NCI-H226 (cell line): ENCODE measurements around the gene PSD4.
"Not testable (repeated sequence)": the region's sequence is repeated elsewhere in the genome, so short reads cannot be mapped to it uniquely, and the experiment has no call there.

Experiments used
- DNase-seq: peaks from one replicate; pipeline ENCODE4 v3.0.0-alpha.2; 2015

Gene PSD4

DNA sequence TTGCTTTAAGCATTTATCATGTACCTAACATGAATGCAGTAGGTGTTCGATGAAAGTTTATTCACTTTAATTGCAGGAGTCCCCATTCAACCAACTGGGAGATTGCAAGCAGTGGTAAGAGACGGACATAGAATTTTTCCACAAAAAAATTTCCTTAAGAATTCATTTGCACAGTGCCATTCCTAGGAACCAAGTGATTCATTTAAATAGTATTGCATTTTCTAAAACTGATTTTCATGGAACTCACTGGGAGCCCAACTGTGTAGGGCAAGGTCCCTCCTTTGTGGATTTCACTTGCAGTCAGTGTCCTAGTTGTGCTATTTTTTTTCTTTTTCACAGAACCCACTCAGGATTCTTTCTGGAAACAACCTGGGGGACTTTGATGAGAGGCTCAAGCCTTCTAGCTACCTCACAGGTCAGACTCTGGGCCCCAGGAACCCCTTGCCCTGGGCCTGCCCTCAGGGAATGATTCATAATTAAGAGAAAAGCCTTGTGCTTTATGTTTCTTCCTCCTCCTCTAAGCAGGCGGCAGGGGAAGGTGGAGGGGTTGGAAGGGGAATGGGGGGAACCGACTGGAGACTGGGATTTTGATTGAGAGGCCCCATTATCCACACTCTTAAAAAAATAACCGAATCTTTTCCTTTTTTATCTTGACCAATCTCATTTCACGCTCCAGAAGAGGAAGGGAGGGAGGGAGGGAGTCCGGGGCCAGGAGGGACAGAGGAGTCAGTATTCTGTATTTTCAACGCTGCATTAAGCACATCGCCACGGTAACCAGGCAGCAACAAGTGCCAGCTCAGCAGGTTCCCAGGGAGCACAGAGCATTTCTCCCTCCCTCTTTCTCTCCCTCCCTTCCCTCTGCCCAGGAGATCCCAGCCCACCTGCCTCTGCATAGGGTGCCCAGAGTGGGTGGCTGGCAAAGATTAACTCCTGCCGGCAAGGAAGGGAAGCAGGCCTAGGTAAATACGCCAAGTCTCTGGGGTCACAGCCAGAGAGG, 51.8 kb downstream of the PSD4 start:
- DNase-seq, result peak; percentile 80

DNA sequence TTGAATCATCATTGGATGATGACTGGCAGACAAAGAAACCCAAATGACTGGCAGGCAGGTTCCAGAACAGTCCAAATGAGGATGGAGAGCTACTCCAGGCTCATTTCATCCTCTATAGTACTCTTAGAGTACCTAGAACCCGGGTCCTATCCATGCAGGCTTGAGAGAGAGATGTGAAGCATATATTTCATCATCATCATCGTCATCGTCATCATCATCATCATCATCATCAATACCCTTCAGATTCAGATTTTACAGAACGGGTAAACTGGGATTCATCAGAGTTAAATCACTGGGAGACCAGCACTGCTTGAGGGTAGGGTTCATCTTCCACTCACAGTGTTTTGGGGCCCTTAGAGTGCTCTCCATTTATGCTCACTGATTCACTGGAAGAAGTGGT, 52.7 kb downstream of the PSD4 start:
- no peak for DNase-seq

DNA sequence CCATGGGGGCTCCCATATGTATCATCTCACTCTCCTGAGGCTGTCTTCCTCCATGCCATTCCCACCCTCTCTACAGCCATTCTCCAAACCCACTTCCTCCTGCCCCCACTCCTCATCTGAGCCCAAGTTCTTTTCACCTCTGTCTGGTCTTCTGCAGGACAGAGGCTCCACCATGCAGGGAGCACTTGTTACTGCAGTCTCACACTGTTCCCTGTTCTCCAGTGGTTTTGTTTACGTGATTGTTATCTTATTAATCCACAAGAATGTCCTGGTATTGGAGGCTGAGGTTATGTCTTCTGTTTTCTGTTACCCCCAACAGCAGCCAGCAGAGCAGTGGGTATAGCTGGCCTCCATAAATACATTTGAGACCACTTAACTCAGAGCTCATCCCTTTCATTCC, 53.5 kb downstream of the PSD4 start:
- DNase-seq, result no peak

DNA sequence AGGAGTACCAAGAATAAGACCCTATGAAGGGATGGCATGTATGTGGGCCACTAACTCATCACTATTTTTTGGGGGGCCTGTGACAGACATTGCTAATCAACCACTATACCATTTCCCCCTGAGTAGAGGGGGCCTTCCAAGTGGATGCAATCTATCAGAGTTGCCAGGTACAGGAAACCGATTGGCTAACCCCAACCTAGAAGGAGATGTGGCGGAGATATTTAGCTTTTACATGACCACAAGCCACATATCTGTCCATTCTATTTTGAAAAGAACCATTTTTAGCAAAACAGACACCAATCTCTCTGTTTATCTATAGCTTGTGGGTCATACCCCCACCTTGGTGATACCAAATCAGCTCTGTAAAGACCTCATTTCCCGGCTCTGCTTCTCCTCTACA, 53.9 kb downstream of the PSD4 start:
- DNase-seq, result no peak

DNA sequence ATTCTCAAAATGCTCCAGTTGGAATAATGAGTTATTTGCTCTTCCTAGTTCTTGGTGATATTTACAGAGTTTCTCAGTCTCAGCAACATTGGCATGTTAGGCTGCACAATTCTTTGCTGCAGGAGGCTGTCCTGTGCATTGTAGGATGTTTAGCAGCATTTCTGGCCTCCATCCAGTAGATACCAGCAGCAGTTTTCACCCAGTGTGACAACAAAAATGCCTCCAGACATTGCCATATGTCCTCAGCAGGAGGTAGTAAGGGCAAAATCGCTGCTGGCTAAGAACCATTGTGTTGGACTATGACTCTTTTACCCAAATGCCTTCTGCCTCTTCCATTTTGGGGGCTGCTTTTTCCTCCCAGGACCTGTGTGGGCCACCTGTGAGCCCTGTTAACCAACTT, 54.6 kb downstream of the PSD4 start:
- no peak for DNase-seq

DNA sequence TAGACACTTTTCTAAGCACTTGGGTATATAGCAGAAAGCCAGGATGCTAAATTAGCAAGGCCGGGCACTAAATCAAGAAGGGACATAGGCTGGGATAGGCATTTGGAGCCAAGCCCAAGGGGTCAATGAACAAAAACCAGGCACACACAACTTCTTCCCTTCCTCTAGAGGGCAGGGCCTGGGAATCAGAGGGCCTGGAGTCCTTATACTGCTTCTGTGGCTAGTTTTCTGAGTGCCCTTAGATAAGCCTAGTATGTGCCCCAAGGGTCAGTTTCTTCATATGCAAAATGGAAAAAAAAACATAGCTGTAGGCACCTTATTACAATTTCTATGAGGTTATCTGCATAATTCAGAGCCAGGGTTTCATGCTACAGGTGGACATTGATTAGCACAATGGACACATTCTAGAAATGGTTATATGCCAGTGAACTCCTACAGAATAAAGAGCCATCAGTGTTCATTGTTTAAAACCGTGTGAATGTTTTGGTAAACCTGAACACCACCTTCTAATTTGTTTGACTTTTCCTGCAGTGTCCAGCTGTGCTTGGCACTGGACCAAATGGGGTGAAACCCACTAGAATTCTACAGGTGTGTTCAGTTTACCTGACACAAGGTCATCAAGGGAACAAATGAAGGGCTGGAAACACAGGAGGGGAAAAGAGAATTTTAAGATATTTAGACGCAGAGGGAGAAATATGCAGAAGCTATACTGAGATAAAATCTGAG, 55.4 kb downstream of the PSD4 start:
- DNase-seq, result peak; percentile 47

DNA sequence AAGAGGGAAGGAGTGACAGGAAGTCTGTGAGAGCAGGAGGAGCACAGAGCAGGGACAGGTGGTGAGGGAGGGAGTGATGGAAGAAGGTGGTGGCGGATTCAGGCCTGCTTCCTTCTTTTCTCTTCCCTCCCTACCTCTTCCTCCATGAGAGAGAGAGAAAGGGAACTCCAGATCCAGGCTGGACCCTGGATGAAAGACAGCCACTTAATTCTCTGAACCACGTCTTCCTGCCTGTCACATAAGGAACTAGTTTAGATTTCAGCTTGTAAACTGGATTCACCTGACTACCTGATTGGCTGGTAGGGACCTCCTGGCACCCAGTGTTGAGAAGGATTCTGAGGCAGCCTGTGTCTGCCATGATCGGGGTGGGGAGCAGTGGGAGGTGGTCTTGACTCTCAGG, 56.0 kb downstream of the PSD4 start:
- no peak for DNase-seq

DNA sequence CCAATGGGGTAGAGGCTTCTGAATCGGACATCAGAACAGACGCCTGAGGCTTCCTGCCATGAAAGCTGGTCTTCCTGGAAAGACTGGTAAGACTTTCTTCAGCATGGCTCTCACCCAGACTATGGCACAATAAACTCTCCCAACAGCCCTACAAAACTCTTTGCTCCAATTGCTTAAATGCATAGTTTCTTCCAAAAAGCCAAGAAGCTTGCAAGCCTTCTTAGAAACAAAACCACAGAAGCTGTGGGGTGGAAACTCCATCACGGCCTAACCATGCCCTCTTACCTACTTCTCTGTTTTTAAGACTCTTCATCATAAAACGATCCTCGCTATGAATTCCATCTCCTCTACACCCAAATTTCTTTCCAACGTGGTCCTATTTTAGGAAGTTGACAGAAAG, 56.8 kb downstream of the PSD4 start:
- DNase-seq, result no peak

DNA sequence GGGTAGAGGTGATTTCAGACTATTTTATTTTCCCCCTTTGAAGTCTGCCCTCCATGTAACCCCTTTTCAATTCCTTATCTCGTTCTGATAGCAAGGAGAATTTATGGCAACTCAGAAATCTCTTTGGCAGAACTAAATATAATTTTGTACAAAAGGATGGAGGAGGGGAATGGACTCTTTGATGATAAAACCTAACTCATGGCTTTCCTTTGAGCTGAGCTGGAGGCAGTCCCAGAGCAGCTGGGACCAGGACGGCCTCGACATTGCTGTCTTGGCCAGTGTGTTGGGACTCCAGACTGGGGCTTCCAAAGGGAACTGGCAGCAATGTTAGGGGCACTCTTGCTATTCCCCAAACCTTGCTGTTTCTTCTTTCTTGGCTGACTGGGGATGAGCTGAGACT, 57.3 kb downstream of the PSD4 start:
- peak; percentile 22 for DNase-seq

DNA sequence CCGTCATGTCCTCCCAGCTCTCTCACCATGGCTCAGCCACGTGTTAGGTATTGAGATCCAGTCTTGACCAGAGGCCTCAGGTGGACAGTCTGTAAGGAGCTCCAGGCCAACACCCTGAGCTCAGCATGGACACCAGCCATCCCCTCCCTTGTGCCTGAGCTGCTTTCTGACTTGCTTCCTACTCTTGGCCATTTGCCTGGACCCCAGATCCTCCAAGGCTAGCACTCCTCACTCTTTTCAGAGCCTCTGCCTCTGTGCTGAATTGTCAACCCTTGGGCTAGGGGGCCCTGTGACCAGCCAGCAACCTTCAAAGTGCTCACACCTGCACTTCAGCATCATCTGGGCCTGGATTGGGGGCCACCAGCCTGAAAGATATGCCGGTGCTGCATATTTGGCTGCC, 58.4 kb downstream of the PSD4 start:
- no peak for DNase-seq

DNA sequence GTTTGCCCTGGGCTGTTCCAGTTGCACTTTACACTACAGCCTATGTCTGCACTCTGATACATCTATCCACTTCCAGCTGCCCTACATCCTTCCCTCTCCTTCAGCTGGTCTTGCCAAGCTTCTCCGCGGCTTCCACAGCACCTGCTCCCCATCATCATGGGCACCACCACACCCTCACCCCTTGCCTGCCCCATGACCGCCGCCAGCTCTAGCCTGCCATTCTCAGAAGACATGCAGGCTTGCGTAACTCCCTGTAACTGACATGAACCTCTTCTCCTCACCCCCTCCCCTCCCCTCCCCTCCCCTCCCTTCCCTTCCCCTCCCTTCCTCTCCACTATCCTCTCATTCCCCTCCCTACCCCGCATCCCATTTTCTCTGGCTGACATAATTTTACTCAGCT, 59.0 kb downstream of the PSD4 start:
- no peak for DNase-seq

DNA sequence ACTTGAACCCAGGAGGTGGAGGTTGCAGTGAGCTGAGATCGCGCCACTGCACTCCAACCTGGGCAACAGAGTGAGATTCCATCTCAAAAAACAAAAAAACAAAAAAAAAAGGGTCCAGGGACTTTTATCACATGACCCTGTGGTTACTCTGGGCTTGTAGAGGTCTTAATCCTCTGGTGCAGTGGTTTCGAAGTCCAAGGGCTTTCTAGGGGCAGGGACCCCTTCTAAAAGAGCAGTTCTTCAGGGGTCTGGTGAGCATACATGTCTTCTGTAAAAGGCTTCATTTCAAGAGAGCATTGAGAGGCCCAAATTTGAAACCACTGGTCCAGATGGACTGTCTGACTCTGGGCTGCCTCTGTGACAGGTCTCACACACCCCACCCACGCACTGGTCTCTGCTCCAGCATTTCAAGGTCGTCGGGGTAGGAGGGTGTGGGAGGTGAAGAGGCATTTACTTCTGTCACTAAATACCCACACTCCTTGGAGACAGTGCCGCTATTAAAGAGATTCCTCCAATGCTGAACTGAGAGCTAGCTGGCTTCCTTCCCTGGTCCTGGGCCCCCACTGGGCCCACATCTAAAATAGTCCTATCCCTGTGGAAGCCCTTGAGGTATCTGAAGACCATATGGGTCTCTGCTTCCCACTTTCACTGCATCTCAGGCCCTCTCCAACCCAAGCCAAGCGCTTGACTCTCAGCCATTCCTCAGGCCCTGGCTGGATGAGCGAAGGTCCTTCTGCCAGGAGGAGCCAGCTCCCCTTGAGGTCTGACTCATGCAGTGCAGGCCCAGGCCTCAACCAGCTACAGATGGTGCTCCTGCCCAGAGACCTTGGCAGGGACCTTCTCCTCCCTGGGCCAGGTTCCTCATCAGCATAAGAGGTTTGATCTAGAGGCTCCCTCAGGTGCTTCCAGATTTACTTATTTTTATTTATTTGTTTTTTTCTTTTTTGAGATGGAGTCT, 60.1 kb downstream of the PSD4 start:
- peak; percentile 42 for DNase-seq

DNA sequence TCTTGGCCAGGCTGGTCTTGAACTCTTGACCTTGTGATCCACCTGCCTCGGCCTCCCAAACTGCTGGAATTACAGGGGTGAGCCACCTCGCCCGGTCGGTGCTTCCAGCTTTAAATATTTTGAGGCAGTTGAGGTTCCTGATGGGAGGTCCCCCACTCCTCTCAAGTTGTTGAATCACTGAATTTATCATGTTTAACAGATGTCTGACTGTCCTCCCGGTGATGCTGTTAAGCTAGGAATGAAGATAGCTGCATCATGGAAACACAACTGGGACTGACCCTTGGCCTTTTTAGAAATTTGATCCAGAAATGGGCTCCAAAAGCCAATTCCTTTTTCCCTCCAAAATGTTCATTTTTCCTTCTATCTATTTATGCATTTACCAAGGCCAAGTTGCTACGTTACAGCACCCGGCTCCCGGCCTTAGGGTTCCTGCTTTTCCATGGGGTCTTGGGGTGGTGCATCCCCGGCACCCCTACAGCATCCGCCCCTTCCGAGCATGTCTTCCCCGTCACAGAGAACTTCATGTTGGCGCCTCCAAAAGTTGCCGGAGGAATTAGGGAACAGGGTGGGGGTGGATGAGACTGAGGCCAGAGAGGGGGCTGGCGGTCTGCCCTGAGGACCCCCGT, 61.1 kb downstream of the PSD4 start:
- no peak for DNase-seq

DNA sequence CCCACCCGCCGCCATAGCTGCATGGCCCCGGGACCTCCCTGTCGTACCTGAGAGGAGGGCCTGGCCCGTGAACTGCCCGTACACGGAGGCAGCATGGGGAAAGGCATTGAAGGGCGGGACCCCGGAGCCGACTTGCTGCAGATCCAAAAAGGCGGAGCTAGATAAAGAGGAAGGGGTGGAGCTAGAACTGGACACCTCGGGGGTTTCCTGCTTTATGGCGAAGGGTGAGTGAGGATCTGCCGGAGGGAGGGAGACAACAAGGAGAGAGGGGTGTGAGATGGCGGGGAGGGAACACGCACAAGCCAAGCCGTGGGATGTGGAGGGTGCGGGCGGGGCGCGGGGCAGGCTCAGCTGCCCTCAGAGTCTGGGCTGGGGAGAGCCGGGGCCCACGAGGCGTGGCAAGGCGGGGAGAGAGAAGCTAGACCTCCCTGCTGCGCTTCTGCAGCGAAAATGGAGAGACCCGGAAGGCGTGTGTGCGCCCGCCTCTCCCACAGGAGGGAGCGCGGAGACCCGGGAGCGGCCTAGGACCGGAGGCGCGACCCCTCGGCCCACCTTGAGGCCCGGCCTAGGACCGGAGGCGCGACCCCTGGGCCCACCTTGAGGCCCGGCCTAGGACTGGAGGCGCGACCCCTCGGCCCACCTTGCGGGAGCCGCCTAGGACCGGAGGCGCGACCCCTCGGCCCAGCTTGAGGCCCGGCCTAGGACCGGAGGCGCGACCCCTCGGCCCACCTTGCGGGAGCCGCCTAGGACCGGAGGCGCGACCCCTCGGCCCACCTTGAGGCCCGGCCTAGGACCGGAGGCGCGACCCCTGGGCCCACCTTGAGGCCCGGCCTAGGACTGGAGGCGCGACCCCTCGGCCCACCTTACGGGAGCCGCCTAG, 61.8 kb downstream of the PSD4 start:
- DNase-seq, result not testable (repeated sequence)

DNA sequence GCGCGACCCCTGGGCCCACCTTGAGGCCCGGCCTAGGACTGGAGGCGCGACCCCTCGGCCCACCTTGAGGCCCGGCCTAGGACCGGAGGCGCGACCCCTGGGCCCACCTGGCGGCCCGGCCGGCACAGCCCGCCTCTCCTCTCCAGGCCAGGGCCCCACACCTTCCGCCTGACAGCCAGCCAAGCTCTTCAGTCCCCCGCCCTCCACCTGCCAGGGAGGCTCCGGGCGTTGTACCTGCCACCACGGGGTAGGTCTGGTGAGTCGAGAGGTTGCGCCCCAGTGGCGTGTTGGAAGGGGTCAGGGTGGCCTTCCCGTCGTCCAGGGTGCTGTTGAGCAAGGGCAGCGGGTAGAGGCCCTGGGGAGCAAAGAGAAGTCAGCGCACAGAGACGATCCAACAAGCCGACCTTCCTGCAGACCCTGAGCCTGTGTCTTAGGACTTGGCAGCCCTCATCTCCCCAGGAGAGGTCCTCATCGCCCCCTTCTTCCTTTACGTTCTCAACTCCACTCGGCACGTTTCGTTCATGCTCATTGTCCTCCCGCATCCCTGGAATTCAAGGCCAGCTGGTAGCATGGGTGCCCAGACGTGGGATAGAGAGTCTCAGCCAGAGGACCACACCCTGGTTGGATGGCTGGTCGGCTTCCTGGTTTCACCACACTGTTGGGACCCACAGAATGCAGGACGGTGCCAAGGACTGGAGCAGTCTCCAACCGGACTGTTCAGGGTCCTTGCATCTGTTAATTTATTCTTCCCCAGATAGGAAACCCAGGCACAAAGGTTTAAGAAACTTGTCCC, 62.8 kb downstream of the PSD4 start:
- DNase-seq, result no peak

DNA sequence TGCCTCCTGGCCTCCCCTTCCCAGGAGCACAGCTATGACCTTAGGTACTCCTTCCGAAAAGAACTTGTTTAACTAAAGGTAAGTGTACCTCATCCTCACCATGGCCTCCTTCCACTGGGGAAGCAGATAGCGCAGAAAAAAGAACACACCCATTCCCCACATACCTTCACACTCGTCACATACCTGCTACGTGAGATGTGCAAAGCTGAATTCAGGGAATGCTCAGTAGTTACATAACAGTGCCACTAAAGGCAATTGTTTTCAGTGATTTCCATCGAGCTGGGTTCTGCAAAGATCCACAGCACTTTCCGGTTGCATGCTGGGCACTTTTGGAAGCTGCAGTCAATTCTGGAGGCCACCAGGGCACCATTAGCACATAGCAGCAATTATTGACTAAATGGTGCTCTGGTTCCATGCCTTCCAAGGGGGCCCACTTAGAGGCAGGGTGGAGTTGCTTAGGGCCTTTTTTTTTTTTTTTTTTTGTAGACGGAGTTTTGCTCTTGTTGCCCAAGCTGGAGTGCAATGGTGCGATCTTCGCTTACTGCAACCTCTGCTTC, 63.9 kb downstream of the PSD4 start:
- no peak for DNase-seq

DNA sequence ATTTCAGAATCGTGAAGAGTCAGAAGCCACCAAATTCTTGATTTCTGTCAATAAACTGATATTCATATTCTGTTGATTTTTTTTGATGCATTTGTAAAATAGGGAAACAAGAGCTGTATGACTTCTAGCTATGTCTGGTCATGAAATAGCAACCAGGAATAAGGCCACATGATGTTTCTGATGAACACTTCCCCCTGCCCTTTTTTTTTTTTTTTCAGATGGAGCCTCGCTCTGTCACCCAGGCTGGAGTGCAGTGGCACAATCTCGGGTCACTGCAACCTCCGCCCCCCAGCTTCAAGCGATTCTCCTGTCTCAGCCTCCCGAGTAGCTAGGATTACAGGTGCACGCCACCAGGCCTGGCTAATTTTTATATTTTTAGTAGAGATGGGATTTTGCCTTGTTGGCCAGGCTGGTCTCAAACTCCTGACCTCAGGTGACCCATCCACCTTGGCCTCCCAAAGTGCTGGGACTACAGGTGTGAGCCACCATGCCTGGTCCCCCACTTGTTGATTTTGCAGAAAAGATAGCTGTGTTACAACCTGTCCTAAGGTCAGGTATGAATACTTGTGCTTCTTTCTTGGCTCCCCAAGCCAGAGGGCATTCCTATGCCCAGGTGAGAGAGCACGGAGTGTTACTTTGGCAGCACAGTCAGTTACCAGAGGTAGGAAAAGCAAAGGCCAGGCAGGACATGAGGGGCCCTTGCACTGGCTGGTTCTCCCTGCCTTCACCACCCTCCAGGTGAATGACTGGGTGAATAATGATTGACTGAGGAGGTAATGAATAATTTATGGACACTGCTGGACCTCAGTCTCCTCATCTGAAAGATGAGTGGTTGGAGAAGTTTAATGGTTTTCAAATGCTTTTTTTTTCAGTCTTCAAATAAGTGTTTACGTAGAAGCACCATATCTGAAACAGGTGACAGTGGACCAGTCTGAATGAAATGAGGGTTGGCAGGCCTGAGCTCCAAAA, 65.4 kb downstream of the PSD4 start:
- no peak for DNase-seq

DNA sequence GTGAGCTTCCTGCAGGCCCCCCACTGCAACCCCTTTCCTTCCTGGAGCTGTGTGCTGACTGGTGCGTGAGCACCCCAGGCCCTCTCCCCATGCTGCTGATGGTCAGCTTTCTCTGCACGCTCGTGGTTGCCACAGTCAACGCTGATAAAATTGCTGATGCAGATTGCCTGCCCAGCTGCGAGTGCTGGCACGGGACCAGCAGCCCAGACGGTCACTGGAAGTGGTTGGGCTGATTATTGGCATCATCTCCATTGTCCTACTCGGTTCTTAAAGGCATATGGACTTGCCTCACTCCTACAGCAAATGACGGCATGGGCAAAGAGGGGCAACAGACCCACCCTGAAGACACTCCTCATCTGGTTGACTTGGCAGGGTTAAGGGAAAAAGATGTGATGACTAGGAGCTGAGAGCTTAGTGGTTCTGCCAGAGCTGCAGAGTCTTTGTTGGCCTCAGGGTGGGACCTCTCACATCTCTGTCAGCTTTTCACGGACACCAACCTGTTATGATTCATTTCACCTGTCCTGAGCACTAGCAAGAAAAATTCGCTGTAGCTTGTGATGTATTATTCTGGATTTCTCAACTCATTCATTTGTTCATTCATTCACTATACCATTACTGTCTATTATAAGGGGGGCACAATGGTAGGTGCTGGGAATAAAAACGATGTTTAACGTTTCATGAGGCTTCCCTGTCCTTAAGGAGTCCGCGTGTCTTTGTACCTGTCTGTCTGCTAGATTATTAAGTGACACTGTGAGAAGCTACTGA, 66.6 kb downstream of the PSD4 start:
- DNase-seq, result peak; percentile 88
